ENCODE results near the gene FNTB. TPM values are rescaled to one million over a fixed set of nuclear protein-coding genes. Genes with fewer than 3 reads are reported as not detected.

The FNTB gene
- total RNA-seq, 1 experiment from 2014 or later, result 28.1 TPM

GRCh38 chr14:65019944-65020566, 33.4 kb downstream of the FNTB start:
- H3K9me3 ChIP-seq (ENCODE audit: low read length), result no peaks in the 10 kb centered on the region
- H3K4me1 ChIP-seq (ENCODE audit: insufficient read depth, low read length), result no peaks in the 10 kb centered on the region; the same call in 1 of the 2 replicates
- POLR2A ChIA-PET (ENCODE audit: unreplicated experiment), result interaction anchor here (0.5 to 0.6 kb wide), 3 partner anchors 20 to 294 kb away, joined by 3 to 6 read pairs (median 3); no protein-coding TSS in a partner anchor
- no peaks in the 10 kb centered on the region for H3F3A ChIP-seq (ENCODE audit: low read length, unreplicated experiment)
- H3K9ac ChIP-seq (ENCODE audit: low read length), result no peak overlapping the region
- peaks cover 8% of the 10 kb centered on the region; the same call in 1 of the 2 replicates for H3K36me3 ChIP-seq (ENCODE audit: low read depth, low read length)
- no peaks in the 10 kb centered on the region for H3K79me2 ChIP-seq (ENCODE audit: low read length)
- DNase-seq (peak; percentile 89), ATAC-seq (peak; percentile 98)
- no peaks in the 10 kb centered on the region for H3K27me3 ChIP-seq (ENCODE audit: low read length)
- TF ChIP-seq EZH2 (IDR thresholded peaks at IDR 0.05; ENCODE audit: low read length, unreplicated experiment) (no peak), EZH2phosphoT487 (IDR thresholded peaks at IDR 0.05; ENCODE audit: borderline replicate concordance, low read length) (no peak), CTCF (conservative IDR thresholded peaks at IDR 0.05; ENCODE audit: low read depth, low read length) (peak; percentile 96)
- no peak overlapping the region for H2AFZ ChIP-seq (ENCODE audit: low read length)
- no peak overlapping the region for H3K27ac ChIP-seq (ENCODE audit: low read length)
- BruUV-seq (replicated peaks), result no TSS peak
- no peaks in the 10 kb centered on the region for H4K20me1 ChIP-seq (ENCODE audit: low read length)
- no peaks in the 10 kb centered on the region for H3K9me2 ChIP-seq (replicated peaks; ENCODE audit: low read length)
- CTCF ChIA-PET, result interaction anchor here (0.5 to 2.2 kb wide), 22 partner anchors 14 to 1997 kb away, joined by 3 to 98 read pairs (median 3); partner anchors contain the start of genes CHURC1, FNTB and MAX
- H3K4me2 ChIP-seq (ENCODE audit: low read length), result no peak overlapping the region
- intact Hi-C loops (cut with micrococcal nuclease), result loop anchor here (1.0 kb wide), 1 partner anchor 34 kb away; the partner anchor contains the start of gene FNTB
- no peak overlapping the region for H3K4me3 ChIP-seq (ENCODE audit: low read length)

GRCh38 chr14:65024957-65025356, 38.3 kb downstream of the FNTB start:
- H3K4me1 ChIP-seq (ENCODE audit: insufficient read depth, low read length), result peaks cover 5% of the 10 kb centered on the region; the same call in 1 of the 2 replicates
- ChIA-PET CTCF (interaction anchor here (0.6 kb wide), 2 partner anchors 38 to 304 kb away, joined by 3 to 4 read pairs; partner anchors contain the start of gene FNTB), POLR2A (ENCODE audit: unreplicated experiment) (no interaction called here)
- H3K27me3 ChIP-seq (ENCODE audit: low read length), result no peaks in the 10 kb centered on the region
- H3K36me3 ChIP-seq (ENCODE audit: low read depth, low read length), result peaks cover 15% of the 10 kb centered on the region; the same call in 1 of the 2 replicates
- H3K27ac ChIP-seq (ENCODE audit: low read length), result no peak overlapping the region
- no peak for TF ChIP-seq EZH2phosphoT487 (IDR thresholded peaks at IDR 0.05; ENCODE audit: borderline replicate concordance, low read length)
- no peak for TF ChIP-seq CTCF (conservative IDR thresholded peaks at IDR 0.05; ENCODE audit: low read depth, low read length)
- TF ChIP-seq EZH2 (IDR thresholded peaks at IDR 0.05; ENCODE audit: low read length, unreplicated experiment), result no peak
- no peaks in the 10 kb centered on the region for H3K9me2 ChIP-seq (replicated peaks; ENCODE audit: low read length)
- intact Hi-C loops (cut with micrococcal nuclease), result no loop called here
- H2AFZ ChIP-seq (ENCODE audit: low read length), result no peak overlapping the region
- no peak overlapping the region for H3K4me2 ChIP-seq (ENCODE audit: low read length)
- no TSS peak for BruUV-seq (replicated peaks)
- H3K9me3 ChIP-seq (ENCODE audit: low read length), result no peaks in the 10 kb centered on the region
- no peak overlapping the region for H3K4me3 ChIP-seq (ENCODE audit: low read length)
- ATAC-seq (no peak), DNase-seq (no peak)
- H4K20me1 ChIP-seq (ENCODE audit: low read length), result no peaks in the 10 kb centered on the region
- no peak overlapping the region for H3K9ac ChIP-seq (ENCODE audit: low read length)
- H3K79me2 ChIP-seq (ENCODE audit: low read length), result no peaks in the 10 kb centered on the region
- no peaks in the 10 kb centered on the region for H3F3A ChIP-seq (ENCODE audit: low read length, unreplicated experiment)

GRCh38 chr14:65025818-65026217, 39.1 kb downstream of the FNTB start:
- no peak for DNase-seq
- peaks cover 15% of the 10 kb centered on the region; the same call in 1 of the 2 replicates for H3K36me3 ChIP-seq (ENCODE audit: low read depth, low read length)
- H2AFZ ChIP-seq (ENCODE audit: low read length), result no peak overlapping the region
- H3K27me3 ChIP-seq (ENCODE audit: low read length), result no peaks in the 10 kb centered on the region
- no peak overlapping the region for H3K9ac ChIP-seq (ENCODE audit: low read length)
- ChIA-PET POLR2A (ENCODE audit: unreplicated experiment) (no interaction called here), CTCF (interaction anchor here (0.6 kb wide), 2 partner anchors 39 to 303 kb away, joined by 3 to 4 read pairs; partner anchors contain the start of gene FNTB)
- no peaks in the 10 kb centered on the region for H3K9me3 ChIP-seq (ENCODE audit: low read length)
- no peak for TF ChIP-seq EZH2phosphoT487 (IDR thresholded peaks at IDR 0.05; ENCODE audit: borderline replicate concordance, low read length)
- TF ChIP-seq CTCF (conservative IDR thresholded peaks at IDR 0.05; ENCODE audit: low read depth, low read length), result no peak
- no peak for TF ChIP-seq EZH2 (IDR thresholded peaks at IDR 0.05; ENCODE audit: low read length, unreplicated experiment)
- BruUV-seq (replicated peaks), result no TSS peak
- ATAC-seq, result no peak
- peaks cover 5% of the 10 kb centered on the region; the same call in 1 of the 2 replicates for H3K4me1 ChIP-seq (ENCODE audit: insufficient read depth, low read length)
- no peaks in the 10 kb centered on the region for H3F3A ChIP-seq (ENCODE audit: low read length, unreplicated experiment)
- intact Hi-C loops (cut with micrococcal nuclease), result no loop called here
- no peak overlapping the region for H3K27ac ChIP-seq (ENCODE audit: low read length)
- no peak overlapping the region for H3K4me3 ChIP-seq (ENCODE audit: low read length)
- no peaks in the 10 kb centered on the region for H4K20me1 ChIP-seq (ENCODE audit: low read length)
- H3K4me2 ChIP-seq (ENCODE audit: low read length), result no peak overlapping the region
- no peaks in the 10 kb centered on the region for H3K79me2 ChIP-seq (ENCODE audit: low read length)
- H3K9me2 ChIP-seq (replicated peaks; ENCODE audit: low read length), result no peaks in the 10 kb centered on the region

Measured in PC-3 (cell line).